Stimulated activated effector memory CD8-positive, alpha-beta T cell treated with anti-CD3 and anti-CD28 coated beads, Interleukin-12 subunit alpha, Interleukin-12 subunit beta, amount 100 ng/mL, for 72 hours (primary cell): ENCODE results near the gene PLK1.
"Not testable (repeated sequence)": the region's sequence is repeated elsewhere in the genome, so short reads cannot be mapped to it uniquely, and the experiment has no call there.

Experiments
- ATAC-seq: fragments of 150-1000 bp; cut with Tn5 transposase; 2 replicates; pipeline ENCODE4 v1.10.0; 2021
- DNase-seq, 2 donors: peaks; one replicate each; pipeline ENCODE4 v3.0.0; 2021 to 2022; ENCODE audit warnings: low spot score in 2 of 2
- H3K27ac Mint-ChIP-seq: one replicate; pipeline ENCODE4 v1.8.0; 2022; ENCODE audit warnings: mild to moderate bottlenecking, mixed read lengths
- H3K36me3 Mint-ChIP-seq: one replicate; pipeline ENCODE4 v1.8.0; 2022; ENCODE audit warnings: mild to moderate bottlenecking, mixed read lengths
- H3K4me1 Mint-ChIP-seq: one replicate; pipeline ENCODE4 v1.8.0; 2022; ENCODE audit warnings: mixed read lengths
- H3K4me3 Mint-ChIP-seq: one replicate; pipeline ENCODE4 v1.8.0; 2022; ENCODE audit warnings: mild to moderate bottlenecking, mixed read lengths
- H3K9me3 Mint-ChIP-seq: one replicate; pipeline ENCODE4 v1.8.0; 2022; ENCODE audit warnings: mixed read lengths

PLK1 gene

GRCh38 chr16:23678430-23679273 is at the start of gene PLK1:
PLK1 (plus strand) TSS chr16:23678889; CDS start chr16:23678933, 44 bp downstream.
- peak; percentile 57 to 91 for DNase-seq
- H3K4me3 Mint-ChIP-seq, result peak within 1 kb of the TSS; percentile 86
- H3K4me1 Mint-ChIP-seq, result peaks cover 19% of the 10 kb centered on the region
- peak; percentile 97 for ATAC-seq
- H3K27ac Mint-ChIP-seq, result peak within 1 kb of the TSS; percentile 83
- H3K9me3 Mint-ChIP-seq, result no peaks in the 10 kb centered on the region
- H3K36me3 Mint-ChIP-seq, result peaks cover 63% of the 10 kb centered on the region

- peaks cover 90% of the 10 kb centered on the region for H3K36me3 Mint-ChIP-seq
- DNase-seq (no peak), ATAC-seq (no peak)
- no peaks in the 10 kb centered on the region for H3K9me3 Mint-ChIP-seq
- H3K4me1 Mint-ChIP-seq, result peaks cover 6% of the 10 kb centered on the region
- H3K27ac Mint-ChIP-seq, result peak overlapping the region; percentile 56
- H3K4me3 Mint-ChIP-seq, result no peak overlapping the region
These were observed 49.2 kb upstream of the PLK1 start for GRCh38 chr16:23629516-23629915.

GRCh38 chr16:23631874-23632273 is 46.8 kb upstream of the PLK1 start:
- not testable (repeated sequence) for H3K9me3 Mint-ChIP-seq, H3K27ac Mint-ChIP-seq, ATAC-seq

GRCh38 chr16:23634461-23635036 is 44.1 kb upstream of the PLK1 start:
- no peak overlapping the region for H3K4me3 Mint-ChIP-seq
- H3K9me3 Mint-ChIP-seq, result no peaks in the 10 kb centered on the region
- DNase-seq, result no peak
- ATAC-seq, result no peak
- peaks cover 74% of the 10 kb centered on the region for H3K36me3 Mint-ChIP-seq
- no peak overlapping the region for H3K27ac Mint-ChIP-seq
- peaks cover 6% of the 10 kb centered on the region for H3K4me1 Mint-ChIP-seq

More at GRCh38 chr16:23631874-23632273, 46.8 kb upstream of the PLK1 start:
- H3K36me3 Mint-ChIP-seq, result peaks cover 89% of the 10 kb centered on the region
- H3K4me1 Mint-ChIP-seq, H3K4me3 Mint-ChIP-seq, DNase-seq: not testable (repeated sequence)

GRCh38 chr16:23635958-23636357 is 42.7 kb upstream of the PLK1 start:
- Mint-ChIP-seq H3K4me3 (no peak overlapping the region), H3K9me3 (no peaks in the 10 kb centered on the region), H3K4me1 (peaks cover 13% of the 10 kb centered on the region), H3K36me3 (peaks cover 70% of the 10 kb centered on the region), H3K27ac (no peak overlapping the region)
- DNase-seq (no peak), ATAC-seq (no peak)

GRCh38 chr16:23640615-23640930 is 38.1 kb upstream of the PLK1 start:
- peaks cover 21% of the 10 kb centered on the region for H3K4me1 Mint-ChIP-seq
- DNase-seq (no peak), ATAC-seq (peak; percentile 9)
- H3K4me3 Mint-ChIP-seq, result peak overlapping the region; percentile 95
- H3K9me3 Mint-ChIP-seq, result no peaks in the 10 kb centered on the region
- H3K27ac Mint-ChIP-seq, result peak overlapping the region; percentile 97
- peaks cover 78% of the 10 kb centered on the region for H3K36me3 Mint-ChIP-seq

GRCh38 chr16:23640931-23641765 is 37.5 kb upstream of the PLK1 start, which contains the start of the genes DCTN5 and PALB2:
DCTN5 (plus strand) TSS chr16:23641466; CDS start chr16:23641543, 77 bp downstream.
PALB2 (minus strand) TSS chr16:23641310; CDS start chr16:23641157, 153 bp downstream.
- peak; percentile 99 for ATAC-seq
- Mint-ChIP-seq H3K4me3 (peak within 1 kb of the TSS; percentile 95), H3K27ac (peak within 1 kb of the TSS; percentile 97), H3K9me3 (no peaks in the 10 kb centered on the region), H3K36me3 (peaks cover 78% of the 10 kb centered on the region), H3K4me1 (peaks cover 27% of the 10 kb centered on the region)
- DNase-seq, result peak; percentile 70 to 91

- H3K4me1 Mint-ChIP-seq, result peaks cover 35% of the 10 kb centered on the region
- H3K9me3 Mint-ChIP-seq, result no peaks in the 10 kb centered on the region
- peak overlapping the region; percentile 95 for H3K4me3 Mint-ChIP-seq
- ATAC-seq (no peak), DNase-seq (no peak)
- peaks cover 79% of the 10 kb centered on the region for H3K36me3 Mint-ChIP-seq
- H3K27ac Mint-ChIP-seq, result peak overlapping the region; percentile 97
These were observed 36.4 kb upstream of the PLK1 start for GRCh38 chr16:23642246-23642774.

GRCh38 chr16:23650674-23651416 is 27.8 kb upstream of the PLK1 start:
- DNase-seq, result no peak
- Mint-ChIP-seq H3K4me3 (no peak overlapping the region), H3K4me1 (peaks cover 39% of the 10 kb centered on the region), H3K27ac (peak overlapping the region; percentile 11), H3K9me3 (no peaks in the 10 kb centered on the region), H3K36me3 (peaks cover 90% of the 10 kb centered on the region)
- ATAC-seq, result peak; percentile 66

- no peak overlapping the region for H3K4me3 Mint-ChIP-seq
- no peaks in the 10 kb centered on the region for H3K9me3 Mint-ChIP-seq
- peaks cover 33% of the 10 kb centered on the region for H3K4me1 Mint-ChIP-seq
- ATAC-seq (peak; percentile 51), DNase-seq (no peak)
- H3K27ac Mint-ChIP-seq, result peak overlapping the region; percentile 11
- H3K36me3 Mint-ChIP-seq, result peaks cover 85% of the 10 kb centered on the region
These were observed 26.7 kb upstream of the PLK1 start for GRCh38 chr16:23651943-23652468.

- ATAC-seq, result peak; percentile 67
- H3K27ac Mint-ChIP-seq, result no peak overlapping the region
These were observed 14.8 kb upstream of the PLK1 start for GRCh38 chr16:23663918-23664317.

GRCh38 chr16:23666571-23667354 is 11.9 kb upstream of the PLK1 start:
- DNase-seq, result no peak
- Mint-ChIP-seq H3K9me3 (no peaks in the 10 kb centered on the region), H3K4me1 (peaks cover 24% of the 10 kb centered on the region), H3K27ac (no peak overlapping the region), H3K4me3 (no peak overlapping the region), H3K36me3 (peaks cover 95% of the 10 kb centered on the region)
- no peak for ATAC-seq

More at GRCh38 chr16:23663918-23664317, 14.8 kb upstream of the PLK1 start:
- Mint-ChIP-seq H3K4me1 (peaks cover 6% of the 10 kb centered on the region), H3K4me3 (no peak overlapping the region), H3K9me3 (no peaks in the 10 kb centered on the region), H3K36me3 (peaks cover 99% of the 10 kb centered on the region)
- DNase-seq, result no peak

- H3K36me3 Mint-ChIP-seq, result peaks cover 94% of the 10 kb centered on the region
- ATAC-seq, result no peak
These were observed 11.4 kb upstream of the PLK1 start for GRCh38 chr16:23667355-23667659.

GRCh38 chr16:23668225-23668624 is 10.5 kb upstream of the PLK1 start:
- Mint-ChIP-seq H3K4me3 (no peak overlapping the region), H3K9me3 (no peaks in the 10 kb centered on the region), H3K27ac (no peak overlapping the region), H3K36me3 (peaks cover 90% of the 10 kb centered on the region), H3K4me1 (peaks cover 24% of the 10 kb centered on the region)
- ATAC-seq (no peak), DNase-seq (no peak)

More at GRCh38 chr16:23667355-23667659, 11.4 kb upstream of the PLK1 start:
- DNase-seq, result no peak
- Mint-ChIP-seq H3K4me1 (peaks cover 24% of the 10 kb centered on the region), H3K4me3 (no peak overlapping the region), H3K9me3 (no peaks in the 10 kb centered on the region), H3K27ac (no peak overlapping the region)
